Measurements from ENCODE around the gene CACNA1E.

CACNA1E gene

DNA sequence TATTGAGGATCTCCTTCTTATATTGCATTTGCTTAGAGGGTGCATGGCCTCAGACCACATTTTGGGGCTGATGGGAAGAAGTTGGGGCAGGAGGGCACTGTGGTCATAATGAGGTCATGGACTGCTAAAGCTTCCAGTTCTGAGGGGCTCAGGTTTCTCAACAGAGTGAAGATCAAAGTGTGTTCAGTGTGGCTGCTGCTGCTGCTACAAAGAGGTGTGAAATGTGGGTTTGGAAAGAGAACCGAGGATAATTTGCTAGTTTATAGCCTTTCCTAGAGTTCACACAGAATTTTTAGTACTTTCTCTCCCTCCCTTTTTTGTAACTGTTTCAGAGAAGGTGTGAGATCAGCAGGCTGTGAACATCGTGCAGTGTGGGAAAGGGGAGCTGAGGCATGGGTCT lies 73.3 kb downstream of the CACNA1E start:
- DNase-seq = no peak
- Mint-ChIP-seq H3K4me1 (ENCODE audit: low read depth) (no peaks in the 10 kb centered on the region), H3K9me3 (no peaks in the 10 kb centered on the region), H3K27me3 (peaks cover 8% of the 10 kb centered on the region), H3K4me3 (no peak overlapping the region), H3K27ac (no peak overlapping the region), H3K36me3 (ENCODE audit: low read depth) (no peaks in the 10 kb centered on the region)

DNA sequence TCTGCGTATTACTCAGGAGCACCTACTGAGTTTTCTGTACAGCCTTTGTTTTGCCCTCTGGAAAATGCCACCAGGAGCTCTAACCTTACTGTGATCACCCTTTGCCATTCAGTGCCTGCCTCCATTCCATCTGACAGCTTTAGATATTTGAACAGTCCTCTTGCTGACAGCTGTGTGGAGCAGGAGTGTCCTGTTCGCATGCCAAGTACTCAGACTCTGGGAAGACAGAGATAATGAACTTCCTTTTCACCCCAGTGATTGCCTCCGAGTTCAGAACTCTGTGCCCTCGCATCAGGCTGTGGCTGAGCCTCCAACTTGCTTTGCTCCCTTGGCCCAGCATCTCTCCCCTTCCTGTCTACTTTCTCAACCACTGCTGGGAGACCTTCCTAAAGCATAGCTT lies 74.0 kb downstream of the CACNA1E start:
- Mint-ChIP-seq H3K9me3 (no peaks in the 10 kb centered on the region), H3K27me3 (peaks cover 8% of the 10 kb centered on the region), H3K36me3 (ENCODE audit: low read depth) (no peaks in the 10 kb centered on the region), H3K4me3 (no peak overlapping the region), H3K4me1 (ENCODE audit: low read depth) (no peaks in the 10 kb centered on the region), H3K27ac (no peak overlapping the region)
- no peak for DNase-seq

DNA sequence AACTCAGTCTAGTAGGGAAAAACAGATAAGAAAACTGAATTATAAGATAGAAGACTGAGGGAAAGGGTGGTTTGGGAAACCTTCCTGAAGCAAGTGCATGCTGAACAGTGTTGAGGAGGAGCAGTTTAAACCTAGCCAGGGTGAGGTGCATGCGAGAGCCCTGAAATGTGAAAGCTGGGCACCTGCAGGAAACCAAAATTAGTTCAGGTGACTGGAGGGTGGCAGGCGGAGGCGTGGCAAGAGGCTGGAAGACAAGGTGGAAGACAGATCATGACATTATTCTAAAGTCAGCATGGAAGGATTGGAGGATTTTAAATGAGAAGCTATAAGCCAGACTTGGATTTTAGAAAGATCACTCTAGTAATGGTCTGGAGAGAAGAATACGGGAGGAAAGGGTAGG lies 75.1 kb downstream of the CACNA1E start:
- DNase-seq = no peak
- no peak overlapping the region for H3K27ac Mint-ChIP-seq
- H3K36me3 Mint-ChIP-seq (ENCODE audit: low read depth) = no peaks in the 10 kb centered on the region
- no peak overlapping the region for H3K4me3 Mint-ChIP-seq
- no peaks in the 10 kb centered on the region for H3K9me3 Mint-ChIP-seq
- no peaks in the 10 kb centered on the region for H3K4me1 Mint-ChIP-seq (ENCODE audit: low read depth)
- H3K27me3 Mint-ChIP-seq = peaks cover 9% of the 10 kb centered on the region

DNA sequence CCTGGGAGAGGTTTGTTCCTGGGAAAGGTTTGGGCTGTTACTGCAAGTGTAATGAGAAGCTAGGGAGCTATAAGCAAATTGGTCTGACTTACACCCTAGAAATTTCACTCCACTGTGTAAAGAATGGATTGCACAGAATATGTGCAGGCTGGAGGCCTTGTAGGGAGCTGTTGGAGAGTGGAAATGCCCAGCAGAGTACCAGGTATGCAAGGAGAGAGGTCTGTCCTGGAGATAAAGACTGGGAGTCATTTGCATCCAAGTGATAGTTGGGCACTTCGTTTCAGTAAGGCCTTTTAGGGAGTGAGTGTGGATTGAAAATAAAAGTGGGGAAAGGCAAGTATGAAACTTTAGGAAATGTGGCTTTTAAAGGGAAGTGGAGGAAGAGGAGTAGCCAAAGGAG lies 75.8 kb downstream of the CACNA1E start:
- no peak for DNase-seq
- Mint-ChIP-seq H3K4me3 (no peak overlapping the region), H3K27ac (no peak overlapping the region), H3K27me3 (peaks cover 13% of the 10 kb centered on the region), H3K4me1 (ENCODE audit: low read depth) (no peaks in the 10 kb centered on the region), H3K36me3 (ENCODE audit: low read depth) (no peaks in the 10 kb centered on the region), H3K9me3 (no peaks in the 10 kb centered on the region)

DNA sequence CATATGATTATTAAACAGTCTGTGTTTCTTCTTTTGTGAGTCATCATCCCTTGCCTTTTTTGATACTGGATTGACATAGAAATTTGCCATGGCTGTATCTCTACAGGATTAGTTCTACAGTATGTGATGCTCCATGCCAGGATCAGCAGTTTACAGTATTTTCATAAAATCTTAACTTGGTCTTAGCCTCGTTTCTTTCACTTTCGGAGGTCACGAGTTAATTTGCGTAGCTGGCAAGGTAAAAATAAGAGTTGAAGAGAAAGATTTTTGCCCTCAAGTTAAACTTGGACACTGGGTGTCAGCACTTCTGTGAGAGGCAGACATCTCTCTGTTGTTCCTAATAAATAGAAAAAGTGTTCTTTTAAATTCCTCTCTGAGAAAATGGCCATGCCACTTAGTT lies 79.1 kb downstream of the CACNA1E start:
- peaks cover 20% of the 10 kb centered on the region for H3K27me3 Mint-ChIP-seq
- no peak overlapping the region for H3K4me3 Mint-ChIP-seq

DNA sequence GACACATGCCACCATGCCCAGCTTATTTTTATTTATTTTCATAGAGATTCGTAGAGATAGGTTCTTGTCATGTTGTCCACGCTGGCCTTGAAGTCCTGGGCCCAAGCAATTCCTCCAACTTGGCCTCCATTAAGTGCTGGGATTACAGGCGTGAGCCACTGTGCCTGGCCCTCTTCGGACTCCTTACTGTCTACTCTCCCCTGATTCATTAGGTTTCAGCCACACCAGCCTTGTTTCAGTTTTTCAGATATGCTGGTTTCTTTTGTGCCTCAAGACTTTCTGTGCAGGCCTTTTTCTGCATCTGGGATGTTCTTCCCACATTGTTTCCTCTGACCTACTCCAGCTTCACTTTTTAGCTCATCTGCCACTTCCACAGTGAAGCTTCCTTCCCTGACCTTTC lies 85.4 kb downstream of the CACNA1E start:
- Mint-ChIP-seq H3K4me1 (ENCODE audit: low read depth) (no peaks in the 10 kb centered on the region), H3K27me3 (peaks cover 24% of the 10 kb centered on the region), H3K36me3 (ENCODE audit: low read depth) (no peaks in the 10 kb centered on the region), H3K27ac (no peak overlapping the region), H3K9me3 (no peaks in the 10 kb centered on the region), H3K4me3 (no peak overlapping the region)
- no peak for DNase-seq

More for the DNA sequence above, 79.1 kb downstream of the CACNA1E start:
- Mint-ChIP-seq H3K4me1 (ENCODE audit: low read depth) (no peaks in the 10 kb centered on the region), H3K36me3 (ENCODE audit: low read depth) (no peaks in the 10 kb centered on the region), H3K9me3 (no peaks in the 10 kb centered on the region), H3K27ac (no peak overlapping the region)
- no peak for DNase-seq

DNA sequence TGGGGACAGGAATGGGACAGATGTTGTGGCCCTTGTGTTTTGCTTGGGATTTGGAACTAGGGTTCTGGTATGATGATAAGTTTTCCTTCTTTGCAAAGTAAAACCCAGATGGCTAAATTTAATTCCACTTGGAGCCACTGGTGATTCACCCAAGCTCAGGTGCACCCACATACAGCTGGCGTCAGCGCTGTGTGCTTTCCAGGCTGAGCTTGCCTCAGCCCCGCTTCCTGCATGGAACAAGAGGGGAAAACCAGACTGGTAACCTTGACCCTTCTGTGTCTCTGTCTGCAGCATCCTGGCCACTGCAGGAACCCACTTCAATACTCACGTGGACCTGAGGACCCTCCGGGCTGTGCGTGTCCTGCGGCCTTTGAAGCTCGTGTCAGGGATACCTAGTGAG lies 94.2 kb downstream of the CACNA1E start:
- Mint-ChIP-seq H3K9me3 (no peaks in the 10 kb centered on the region), H3K4me3 (no peak overlapping the region), H3K27me3 (peaks cover 17% of the 10 kb centered on the region), H3K36me3 (ENCODE audit: low read depth) (no peaks in the 10 kb centered on the region), H3K27ac (no peak overlapping the region), H3K4me1 (ENCODE audit: low read depth) (no peaks in the 10 kb centered on the region)
- no peak for DNase-seq

DNA sequence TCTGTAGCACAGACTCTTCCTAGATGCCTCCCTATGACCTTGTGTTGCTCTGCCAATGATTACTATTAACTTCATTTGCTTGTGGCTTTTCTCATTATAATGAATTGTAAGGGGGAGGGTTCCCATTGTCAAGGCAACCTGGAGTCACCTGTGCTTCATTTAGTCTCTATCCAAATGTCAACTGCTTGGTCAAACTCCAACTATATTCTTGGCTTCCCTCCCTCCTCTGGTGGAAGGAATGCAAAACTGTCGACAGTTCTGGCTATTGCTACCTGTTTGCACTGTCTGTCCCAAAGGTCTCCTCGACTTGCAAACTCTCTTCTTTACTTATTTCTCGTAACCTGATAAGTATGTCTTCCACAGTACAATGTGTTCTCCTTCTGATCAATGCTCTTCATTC lies 100.3 kb downstream of the CACNA1E start:
- no peak overlapping the region for H3K27ac Mint-ChIP-seq
- H3K4me3 Mint-ChIP-seq = no peak overlapping the region
- no peaks in the 10 kb centered on the region for H3K4me1 Mint-ChIP-seq (ENCODE audit: low read depth)
- no peaks in the 10 kb centered on the region for H3K36me3 Mint-ChIP-seq (ENCODE audit: low read depth)
- no peak for DNase-seq
- H3K9me3 Mint-ChIP-seq = no peaks in the 10 kb centered on the region
- peaks cover 5% of the 10 kb centered on the region for H3K27me3 Mint-ChIP-seq

DNA sequence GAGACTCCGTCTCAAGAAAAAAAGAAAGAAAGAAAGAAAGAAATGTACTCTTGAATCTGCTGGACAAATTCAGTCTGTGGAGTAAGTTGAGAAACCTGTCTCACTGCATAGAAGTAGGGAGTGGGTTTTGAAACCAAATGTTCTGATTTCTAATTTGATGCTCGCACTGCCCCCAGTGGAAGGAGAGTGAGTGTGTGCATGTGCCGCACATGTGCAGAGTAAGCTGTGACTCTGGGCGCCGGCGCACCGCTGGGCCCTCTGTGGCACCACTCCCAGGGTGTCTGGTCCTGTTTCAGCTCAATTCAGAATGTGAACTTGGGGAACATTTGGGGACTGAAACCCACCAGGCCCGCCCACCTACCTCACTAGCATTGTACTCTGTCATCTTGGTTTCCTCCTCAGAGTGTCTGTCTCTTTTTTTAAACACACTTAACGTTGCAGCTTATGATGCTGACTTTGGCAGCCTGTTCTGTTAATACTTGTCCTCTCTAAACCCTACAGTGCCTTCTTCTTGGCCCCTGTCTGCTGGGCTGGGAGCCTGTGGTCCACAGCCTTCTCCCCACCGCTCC lies 104.6 kb downstream of the CACNA1E start:
- Mint-ChIP-seq H3K4me1 (ENCODE audit: low read depth) (no peaks in the 10 kb centered on the region), H3K36me3 (ENCODE audit: low read depth) (no peaks in the 10 kb centered on the region), H3K27me3 (peaks cover 10% of the 10 kb centered on the region), H3K27ac (no peak overlapping the region), H3K9me3 (no peaks in the 10 kb centered on the region), H3K4me3 (no peak overlapping the region)
- DNase-seq = no peak

DNA sequence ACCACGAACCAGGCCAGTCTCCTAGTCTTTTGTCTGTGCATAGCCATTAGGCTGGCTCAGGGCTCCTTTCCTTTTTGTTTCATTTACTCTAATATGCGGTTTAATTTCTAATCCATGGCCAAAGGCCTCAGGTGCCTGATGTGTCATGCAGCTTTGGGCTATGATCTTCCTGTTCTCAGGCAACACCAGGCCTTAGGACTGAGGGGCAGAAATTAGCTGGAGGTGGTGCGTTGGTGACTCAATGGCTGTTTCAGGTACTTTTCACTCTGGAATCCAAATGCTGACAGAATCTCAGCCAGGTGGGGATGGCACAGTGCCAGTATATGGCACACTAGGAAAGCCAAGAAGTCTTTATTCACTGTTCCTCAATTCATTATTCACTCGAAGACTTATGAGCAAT lies 105.3 kb downstream of the CACNA1E start:
- Mint-ChIP-seq H3K4me3 (no peak overlapping the region), H3K36me3 (ENCODE audit: low read depth) (no peaks in the 10 kb centered on the region), H3K9me3 (no peaks in the 10 kb centered on the region), H3K27me3 (peaks cover 13% of the 10 kb centered on the region), H3K27ac (no peak overlapping the region), H3K4me1 (ENCODE audit: low read depth) (no peaks in the 10 kb centered on the region)
- no peak for DNase-seq

DNA sequence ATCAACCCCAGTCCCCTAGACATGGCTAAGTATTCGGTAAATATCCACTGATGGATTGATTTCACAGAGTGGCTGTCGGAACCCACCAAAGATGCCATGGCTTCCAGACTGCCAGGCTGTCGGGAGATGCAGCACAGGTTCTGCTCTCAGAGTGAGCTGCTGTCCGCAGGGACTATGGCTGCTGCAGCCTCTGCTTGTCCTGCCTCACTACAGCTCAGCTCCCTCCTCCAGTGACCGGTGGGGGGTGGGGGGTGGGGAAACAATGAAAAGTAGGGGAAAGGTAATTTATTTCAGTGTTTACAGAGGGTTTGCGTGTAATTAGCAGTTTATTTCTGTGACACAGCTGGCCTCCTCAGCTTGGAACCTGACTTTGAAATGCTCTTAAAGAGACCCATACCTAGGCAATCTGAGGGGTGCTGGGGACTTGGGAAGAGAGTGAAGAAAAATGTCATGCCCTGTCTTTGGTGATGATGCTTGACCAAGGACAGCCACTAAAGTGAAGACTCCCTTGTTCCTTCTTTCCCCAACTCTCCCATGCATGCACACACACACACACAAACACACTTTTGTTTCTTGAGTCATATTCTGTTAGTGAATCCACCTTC lies 109.0 kb downstream of the CACNA1E start:
- peaks cover 21% of the 10 kb centered on the region for H3K27me3 Mint-ChIP-seq
- H3K36me3 Mint-ChIP-seq (ENCODE audit: low read depth) = no peaks in the 10 kb centered on the region
- no peak overlapping the region for H3K4me3 Mint-ChIP-seq
- H3K27ac Mint-ChIP-seq = no peak overlapping the region
- H3K4me1 Mint-ChIP-seq (ENCODE audit: low read depth) = no peaks in the 10 kb centered on the region
- H3K9me3 Mint-ChIP-seq = peaks cover under 1% of the 10 kb centered on the region
- DNase-seq = no peak

DNA sequence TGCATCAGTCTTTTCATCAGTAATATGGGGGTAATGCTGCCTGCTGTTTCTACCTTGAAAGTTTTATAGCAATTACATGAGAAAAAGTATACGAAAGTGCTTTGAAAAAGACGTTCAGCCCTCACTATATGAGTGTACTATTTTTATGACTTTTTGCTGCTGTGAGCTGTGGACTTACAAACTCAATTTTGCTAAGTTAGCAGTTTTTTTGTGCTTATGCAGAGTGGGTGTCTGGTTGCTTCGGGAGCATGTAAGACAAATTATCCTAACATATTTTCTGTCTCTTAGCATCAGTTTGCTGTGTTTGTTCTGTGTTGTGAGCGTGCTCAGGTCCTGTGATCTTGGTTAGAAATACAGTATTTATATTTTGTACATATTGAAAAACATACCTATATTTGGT lies 109.7 kb downstream of the CACNA1E start:
- no peak overlapping the region for H3K27ac Mint-ChIP-seq
- H3K27me3 Mint-ChIP-seq = peaks cover 21% of the 10 kb centered on the region
- no peak for DNase-seq
- H3K9me3 Mint-ChIP-seq = peaks cover 3% of the 10 kb centered on the region
- no peaks in the 10 kb centered on the region for H3K4me1 Mint-ChIP-seq (ENCODE audit: low read depth)
- H3K36me3 Mint-ChIP-seq (ENCODE audit: low read depth) = no peaks in the 10 kb centered on the region
- H3K4me3 Mint-ChIP-seq = no peak overlapping the region

DNA sequence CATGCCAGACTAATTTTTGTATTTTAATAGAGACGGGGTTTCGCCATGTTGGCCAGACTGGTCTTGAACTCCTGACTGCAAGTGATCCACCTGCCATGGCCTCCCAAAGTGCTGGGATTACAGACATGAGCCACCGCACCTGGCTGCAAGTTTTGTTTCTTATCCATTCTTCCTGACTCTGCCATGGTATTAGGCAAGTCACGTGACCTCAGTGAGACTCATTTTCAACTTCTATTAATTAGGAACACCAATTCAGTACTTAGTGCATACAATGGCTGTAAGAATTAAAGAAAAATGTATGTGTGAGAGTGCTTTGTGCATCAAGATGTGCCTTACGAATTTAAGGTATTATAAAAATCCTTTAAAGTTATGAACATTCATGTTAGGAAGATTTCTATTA lies 111.2 kb downstream of the CACNA1E start:
- Mint-ChIP-seq H3K27me3 (peaks cover 24% of the 10 kb centered on the region), H3K27ac (no peak overlapping the region), H3K9me3 (peaks cover 3% of the 10 kb centered on the region), H3K4me1 (ENCODE audit: low read depth) (no peaks in the 10 kb centered on the region), H3K4me3 (no peak overlapping the region), H3K36me3 (ENCODE audit: low read depth) (no peaks in the 10 kb centered on the region)
- DNase-seq = no peak

DNA sequence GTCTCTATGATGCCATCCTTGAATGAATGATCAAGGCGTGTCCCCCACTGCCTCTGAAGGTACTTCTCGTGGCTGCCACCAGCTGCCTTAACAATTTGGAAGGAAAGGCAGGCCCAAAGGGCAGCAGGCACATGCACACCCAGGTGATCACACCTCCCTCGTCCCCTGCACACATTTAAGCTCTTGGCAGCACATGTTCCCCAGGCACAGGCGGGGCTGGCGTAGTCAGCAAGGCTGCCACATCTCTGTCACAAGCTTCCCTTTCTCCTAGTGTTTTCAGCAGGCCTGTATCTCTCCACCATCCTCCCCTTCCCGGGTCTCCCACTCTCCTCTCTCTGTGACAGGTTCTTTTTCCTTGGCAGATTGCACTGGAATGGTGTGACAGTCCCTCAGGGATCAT lies 111.9 kb downstream of the CACNA1E start:
- no peak overlapping the region for H3K4me3 Mint-ChIP-seq
- H3K9me3 Mint-ChIP-seq = peaks cover 3% of the 10 kb centered on the region
- no peak for DNase-seq
- H3K36me3 Mint-ChIP-seq (ENCODE audit: low read depth) = no peaks in the 10 kb centered on the region
- peaks cover 31% of the 10 kb centered on the region for H3K27me3 Mint-ChIP-seq
- H3K27ac Mint-ChIP-seq = no peak overlapping the region
- H3K4me1 Mint-ChIP-seq (ENCODE audit: low read depth) = no peaks in the 10 kb centered on the region

DNA sequence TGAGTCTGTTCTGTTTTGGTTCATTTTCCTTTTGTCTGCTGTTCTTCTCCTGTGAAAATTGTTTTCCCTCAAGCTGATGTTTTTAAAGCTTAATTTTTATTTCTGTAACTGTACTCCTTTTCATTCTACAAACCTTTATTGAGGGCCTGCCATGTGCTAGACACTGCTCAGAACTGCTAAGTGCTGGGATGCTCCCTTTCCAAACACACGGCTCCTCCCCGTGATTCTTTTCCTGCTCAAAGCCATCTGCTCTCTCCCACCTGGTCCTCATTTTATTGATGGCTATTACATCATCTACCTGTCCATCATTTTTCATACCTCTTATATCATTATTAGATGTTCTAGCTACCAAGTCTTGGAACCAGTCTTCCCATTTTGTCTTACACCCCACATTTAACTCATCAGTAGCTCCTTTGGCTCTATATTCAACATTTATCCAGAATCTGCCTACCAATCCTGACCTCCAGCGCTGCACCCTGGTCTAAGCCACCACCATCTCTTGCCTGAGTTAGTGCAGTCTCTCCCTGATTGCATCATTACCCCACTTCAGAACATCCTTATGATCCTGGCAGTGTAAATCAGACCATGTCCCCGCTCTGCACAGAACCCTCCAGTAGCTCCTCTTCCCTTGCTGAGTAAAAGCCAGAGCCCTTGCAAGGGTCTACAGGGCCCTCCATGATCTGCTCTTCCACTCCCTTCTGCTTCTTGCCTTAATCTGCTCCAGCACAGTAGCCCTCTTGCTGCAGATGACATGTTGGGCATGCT lies 118.1 kb downstream of the CACNA1E start:
- Mint-ChIP-seq H3K36me3 (ENCODE audit: low read depth) (no peaks in the 10 kb centered on the region), H3K27ac (no peak overlapping the region), H3K4me3 (no peak overlapping the region), H3K9me3 (peaks cover 3% of the 10 kb centered on the region), H3K4me1 (ENCODE audit: low read depth) (no peaks in the 10 kb centered on the region), H3K27me3 (peaks cover 20% of the 10 kb centered on the region)
- DNase-seq = no peak
